Liver (tissue), 9 donors: Measurements from ENCODE around the gene DBN1. TPM values are rescaled to one million over a fixed set of nuclear protein-coding genes. Genes with fewer than 3 reads are reported as not detected.
A peak's percentile ranks its signal among the peaks of the same experiment; 100 is the strongest.

ENCODE experiments used
- DNase-seq: peaks from one replicate; pipeline ENCODE4 v3.0.0-alpha.2; 2017; ENCODE audit warnings: low spot score
- H3K27ac ChIP-seq, 2 donors: one replicate each; pipeline ENCODE4 v1.7.0; 2013; ENCODE audit warnings: inconsistent platforms in 2 of 2, low read length in 2 of 2, control low read depth in 1 of 2, low read depth in 1 of 2, mild to moderate bottlenecking in 1 of 2
- H3K27me3 ChIP-seq, 4 donors: one replicate each; pipeline versions ENCODE4 v1.6.1 to v1.7.0; 2013; ENCODE audit warnings: low read length in 3 of 4, inconsistent platforms in 1 of 4, mild to moderate bottlenecking in 1 of 4, moderate library complexity in 1 of 4; ENCODE audit not compliant: control insufficient read depth in 4 of 4, insufficient read depth in 4 of 4
- H3K36me3 ChIP-seq, 4 donors: one replicate each; pipeline versions ENCODE4 v1.6.1 to v1.7.0; 2013; ENCODE audit warnings: low read length in 3 of 4, mild to moderate bottlenecking in 3 of 4, low read depth in 1 of 4, moderate library complexity in 1 of 4; ENCODE audit not compliant: control insufficient read depth in 4 of 4, insufficient read depth in 3 of 4
- H3K4me1 ChIP-seq, 4 donors: one replicate each; pipeline versions ENCODE4 v1.6.1 to v1.7.0; 2013; ENCODE audit warnings: low read length in 3 of 4, mild to moderate bottlenecking in 3 of 4, moderate library complexity in 1 of 4; ENCODE audit not compliant: control insufficient read depth in 4 of 4, insufficient read depth in 4 of 4
- H3K4me3 ChIP-seq, 3 donors: one replicate each; pipeline versions ENCODE4 v1.6.1 to v1.7.0; 2013; ENCODE audit warnings: low read length in 3 of 3, control low read depth in 1 of 3, low read depth in 1 of 3, mild to moderate bottlenecking in 1 of 3
- H3K9ac ChIP-seq, 2 donors: one replicate each; pipeline ENCODE4 v1.7.0; 2013; ENCODE audit warnings: low read length in 2 of 2, mild to moderate bottlenecking in 2 of 2, moderate library complexity in 2 of 2, control low read depth in 1 of 2, low read depth in 1 of 2
- H3K9me3 ChIP-seq, 4 donors: one replicate each; pipeline versions ENCODE4 v1.6.1 to v1.7.0; 2013; ENCODE audit warnings: low read length in 3 of 4; ENCODE audit not compliant: control insufficient read depth in 4 of 4
- ATF3 ChIP-seq: IDR thresholded peaks from 2 replicates; pipeline ENCODE4 v1.6.1; 2016; ENCODE audit warnings: antibody characterized with exemption
- EGR1 ChIP-seq, 2 donors: IDR thresholded peaks; 2 replicates each; pipeline ENCODE4 v1.6.1; 2016 to 2018; ENCODE audit warnings: antibody characterized with exemption in 2 of 2, low read depth in 2 of 2
- FOXA1 ChIP-seq: IDR thresholded peaks from 2 replicates; pipeline ENCODE4 v1.6.1; 2016; ENCODE audit warnings: antibody characterized with exemption
- FOXA2 ChIP-seq: IDR thresholded peaks from 2 replicates; pipeline ENCODE4 v1.6.1; 2016; ENCODE audit warnings: antibody characterized with exemption
- GABPA ChIP-seq, 2 donors: IDR thresholded peaks in 1 of 2; conservative IDR thresholded peaks in 1 of 2; 2 replicates each; pipeline ENCODE4 v1.6.1; 2016; ENCODE audit warnings: antibody characterized with exemption in 2 of 2, mild to moderate bottlenecking in 1 of 2, moderate library complexity in 1 of 2
- HNF4A ChIP-seq, 2 donors: conservative IDR thresholded peaks; 2 replicates each; pipeline ENCODE4 v1.6.1; 2016; ENCODE audit warnings: antibody characterized with exemption in 2 of 2, mild to moderate bottlenecking in 2 of 2
- JUND ChIP-seq, 2 donors: IDR thresholded peaks; 2 replicates each; pipeline ENCODE4 v1.6.1; 2016; ENCODE audit warnings: antibody characterized with exemption in 2 of 2
- NR2F2 ChIP-seq: IDR thresholded peaks from 2 replicates; pipeline ENCODE4 v1.6.1; 2016; ENCODE audit warnings: antibody characterized with exemption
- RAD21 ChIP-seq, 2 donors: IDR thresholded peaks; 2 replicates each; pipeline ENCODE4 v1.6.1; 2016; ENCODE audit warnings: antibody characterized with exemption in 2 of 2, mild to moderate bottlenecking in 2 of 2
- RXRA ChIP-seq, 2 donors: IDR thresholded peaks; 2 replicates each; pipeline ENCODE4 v1.6.1; 2017 to 2018; ENCODE audit warnings: antibody characterized with exemption in 2 of 2, mild to moderate bottlenecking in 1 of 2
- SP1 ChIP-seq: IDR thresholded peaks from 2 replicates; pipeline ENCODE4 v1.6.1; 2018; ENCODE audit warnings: antibody characterized with exemption, mild to moderate bottlenecking
- TAF1 ChIP-seq: conservative IDR thresholded peaks from 2 replicates; pipeline ENCODE4 v1.6.1; 2016; ENCODE audit warnings: antibody characterized with exemption, mild to moderate bottlenecking
- YY1 ChIP-seq: IDR thresholded peaks from 2 replicates; pipeline ENCODE4 v1.6.1; 2016; ENCODE audit warnings: antibody characterized with exemption, mild to moderate bottlenecking
- WGBS: extraction: QIAGEN DNeasy Blood & Tissue Kit; methylation state at CpG from one replicate; pipeline ENCODE4 v1.1.7; 2013; 5-methylcytosine and 5-hydroxymethylcytosine counted together
- polyA plus RNA-seq, 2 donors: library from polyadenylated mRNA; stranded (reverse) in 1 of 2; unstranded in 1 of 2; fragments of 200-250 nt in 1 of 2; fragments of >200 nt in 1 of 2; fragmentation: Nextera tagmentation in 1 of 2; extraction: Ambion mirVana in 1 of 2; gene quantifications; one replicate each; pipeline versions ENCODE4 v1.2.1 to v1.2.3, GENCODE V29; 2013 to 2015
- total RNA-seq, 2 donors: library from RNA; depleted of rRNA; stranded (reverse); fragments of >200 nt; gene quantifications; one replicate each; pipeline ENCODE4 v1.2.3, GENCODE V29; 2014
- TF ChIP-seq, protein P1 (sequence below): fragments of 150-350 bp; IDR thresholded peaks from 2 replicates; pipeline ENCODE4 v1.5.1; 2017; ENCODE audit warnings: improper control_type of control experiment, low read depth, low read length; ENCODE audit not compliant: missing input control
- TF ChIP-seq, protein P2 (sequence below): IDR thresholded peaks from 2 replicates; pipeline ENCODE4 v1.6.1; 2016; ENCODE audit warnings: antibody characterized with exemption, mild to moderate bottlenecking
- TF ChIP-seq, protein P3 (sequence below): IDR thresholded peaks from 2 replicates; pipeline ENCODE4 v1.6.1; 2016; ENCODE audit warnings: antibody characterized with exemption
- donor health status: healthy.
- donor health status: healthy.
- donor health status: healthy.
- donor health status: healthy.
- donor health status: healthy.

Gene DBN1
- total and polyA plus RNA-seq, 4 donors, result 1.5 to 4.9 (median 2.0) TPM

DNA sequence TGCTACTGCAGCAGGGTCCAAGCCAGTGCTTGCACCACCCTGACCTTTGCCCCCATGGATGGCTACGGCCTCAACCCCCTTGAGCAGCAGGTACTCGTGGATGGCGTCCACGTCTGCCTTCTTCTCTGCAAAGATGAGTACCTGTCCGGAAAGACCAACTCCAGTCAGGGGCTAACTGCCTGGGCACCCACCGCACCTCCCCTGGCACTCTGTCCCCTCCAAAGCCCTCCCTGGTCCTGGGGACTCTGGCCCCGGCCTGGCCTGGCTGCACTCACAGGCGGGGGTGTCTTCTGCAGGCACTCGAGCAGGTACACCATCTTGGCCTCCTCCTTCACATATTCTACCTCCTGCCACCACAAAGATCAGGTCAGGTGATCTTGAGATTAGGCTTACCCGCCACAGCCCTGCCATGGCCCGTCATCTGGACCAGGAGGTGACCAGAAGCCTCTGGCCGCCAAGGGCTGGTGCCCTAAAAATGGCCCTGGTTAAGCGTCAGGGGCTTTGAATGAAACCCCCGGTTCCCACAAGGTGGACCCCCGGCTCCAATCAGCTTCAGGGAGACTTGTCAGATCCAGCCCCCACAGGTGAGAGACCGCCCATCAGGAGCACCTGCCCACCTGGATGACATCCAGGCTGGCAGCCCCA, 39.4 kb upstream of the DBN1 start:
- no peaks in the 10 kb centered on the region for H3K9me3 ChIP-seq
- H3K36me3 ChIP-seq, result peaks cover 12 to 49% (median 14%) of the 10 kb centered on the region in 4 donors
- H3K4me1 ChIP-seq, result peaks cover 6 to 38% (median 16%) of the 10 kb centered on the region in 4 donors
- H3K9ac ChIP-seq, result no peak overlapping the region
- no peak overlapping the region for H3K27ac ChIP-seq
- no peaks in the 10 kb centered on the region for H3K27me3 ChIP-seq
- WGBS, result 87% methylated on average over 16 of the region's 16 CpGs
- no peak overlapping the region for H3K4me3 ChIP-seq
- TF ChIP-seq HNF4A (conservative IDR thresholded peaks at IDR 0.05), result peak in 1 of 2 donors; percentile 22
- no peak for TF ChIP-seq SP1
- no peak for DNase-seq

- WGBS, result 96% methylated on average over 34 of the region's 34 CpGs
- no peak overlapping the region for H3K4me3 ChIP-seq
- H3K27ac ChIP-seq, result no peak overlapping the region
- H3K4me1 ChIP-seq, result peaks cover 6 to 32% (median 14%) of the 10 kb centered on the region in 4 donors
- TF ChIP-seq FOXA2 (no peak), YY1 (no peak), RAD21 (IDR thresholded peaks at IDR 0.05) (no peak), HNF4A (conservative IDR thresholded peaks at IDR 0.05) (no peak), EGR1 (IDR thresholded peaks at IDR 0.05; ENCODE audit: low read depth in 2 of 2) (no peak), NR2F2 (no peak), JUND (IDR thresholded peaks at IDR 0.05) (no peak), RXRA (IDR thresholded peaks at IDR 0.05) (no peak), ATF3 (no peak), GABPA (IDR thresholded peaks at IDR 0.05 in 1 of 2, conservative IDR thresholded peaks at IDR 0.05 in 1 of 2) (no peak), SP1 (no peak), FOXA1 (no peak), TAF1 (no peak)
- TF ChIP-seq, protein P1, sequence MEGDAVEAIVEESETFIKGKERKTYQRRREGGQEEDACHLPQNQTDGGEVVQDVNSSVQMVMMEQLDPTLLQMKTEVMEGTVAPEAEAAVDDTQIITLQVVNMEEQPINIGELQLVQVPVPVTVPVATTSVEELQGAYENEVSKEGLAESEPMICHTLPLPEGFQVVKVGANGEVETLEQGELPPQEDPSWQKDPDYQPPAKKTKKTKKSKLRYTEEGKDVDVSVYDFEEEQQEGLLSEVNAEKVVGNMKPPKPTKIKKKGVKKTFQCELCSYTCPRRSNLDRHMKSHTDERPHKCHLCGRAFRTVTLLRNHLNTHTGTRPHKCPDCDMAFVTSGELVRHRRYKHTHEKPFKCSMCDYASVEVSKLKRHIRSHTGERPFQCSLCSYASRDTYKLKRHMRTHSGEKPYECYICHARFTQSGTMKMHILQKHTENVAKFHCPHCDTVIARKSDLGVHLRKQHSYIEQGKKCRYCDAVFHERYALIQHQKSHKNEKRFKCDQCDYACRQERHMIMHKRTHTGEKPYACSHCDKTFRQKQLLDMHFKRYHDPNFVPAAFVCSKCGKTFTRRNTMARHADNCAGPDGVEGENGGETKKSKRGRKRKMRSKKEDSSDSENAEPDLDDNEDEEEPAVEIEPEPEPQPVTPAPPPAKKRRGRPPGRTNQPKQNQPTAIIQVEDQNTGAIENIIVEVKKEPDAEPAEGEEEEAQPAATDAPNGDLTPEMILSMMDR, result no peak
- TF ChIP-seq, protein P2, sequence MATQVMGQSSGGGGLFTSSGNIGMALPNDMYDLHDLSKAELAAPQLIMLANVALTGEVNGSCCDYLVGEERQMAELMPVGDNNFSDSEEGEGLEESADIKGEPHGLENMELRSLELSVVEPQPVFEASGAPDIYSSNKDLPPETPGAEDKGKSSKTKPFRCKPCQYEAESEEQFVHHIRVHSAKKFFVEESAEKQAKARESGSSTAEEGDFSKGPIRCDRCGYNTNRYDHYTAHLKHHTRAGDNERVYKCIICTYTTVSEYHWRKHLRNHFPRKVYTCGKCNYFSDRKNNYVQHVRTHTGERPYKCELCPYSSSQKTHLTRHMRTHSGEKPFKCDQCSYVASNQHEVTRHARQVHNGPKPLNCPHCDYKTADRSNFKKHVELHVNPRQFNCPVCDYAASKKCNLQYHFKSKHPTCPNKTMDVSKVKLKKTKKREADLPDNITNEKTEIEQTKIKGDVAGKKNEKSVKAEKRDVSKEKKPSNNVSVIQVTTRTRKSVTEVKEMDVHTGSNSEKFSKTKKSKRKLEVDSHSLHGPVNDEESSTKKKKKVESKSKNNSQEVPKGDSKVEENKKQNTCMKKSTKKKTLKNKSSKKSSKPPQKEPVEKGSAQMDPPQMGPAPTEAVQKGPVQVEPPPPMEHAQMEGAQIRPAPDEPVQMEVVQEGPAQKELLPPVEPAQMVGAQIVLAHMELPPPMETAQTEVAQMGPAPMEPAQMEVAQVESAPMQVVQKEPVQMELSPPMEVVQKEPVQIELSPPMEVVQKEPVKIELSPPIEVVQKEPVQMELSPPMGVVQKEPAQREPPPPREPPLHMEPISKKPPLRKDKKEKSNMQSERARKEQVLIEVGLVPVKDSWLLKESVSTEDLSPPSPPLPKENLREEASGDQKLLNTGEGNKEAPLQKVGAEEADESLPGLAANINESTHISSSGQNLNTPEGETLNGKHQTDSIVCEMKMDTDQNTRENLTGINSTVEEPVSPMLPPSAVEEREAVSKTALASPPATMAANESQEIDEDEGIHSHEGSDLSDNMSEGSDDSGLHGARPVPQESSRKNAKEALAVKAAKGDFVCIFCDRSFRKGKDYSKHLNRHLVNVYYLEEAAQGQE, result no peak
- TF ChIP-seq, protein P3, sequence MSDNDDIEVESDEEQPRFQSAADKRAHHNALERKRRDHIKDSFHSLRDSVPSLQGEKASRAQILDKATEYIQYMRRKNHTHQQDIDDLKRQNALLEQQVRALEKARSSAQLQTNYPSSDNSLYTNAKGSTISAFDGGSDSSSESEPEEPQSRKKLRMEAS, result no peak
- no peak for DNase-seq
- H3K36me3 ChIP-seq, result peaks cover 12 to 49% (median 14%) of the 10 kb centered on the region in 4 donors
- H3K9me3 ChIP-seq, result no peaks in the 10 kb centered on the region
- no peak overlapping the region for H3K9ac ChIP-seq
- H3K27me3 ChIP-seq, result no peaks in the 10 kb centered on the region
These were observed 38.6 kb upstream of the DBN1 start for GRCh38 chr5:177511796-177512675.
